Uterus (tissue), 4 donors: ENCODE measurements around the gene PTPA. TPM values are rescaled to one million over a fixed set of nuclear protein-coding genes. Genes with fewer than 3 reads are reported as not detected.
"Not testable (repeated sequence)": the region's sequence is repeated elsewhere in the genome, so short reads cannot be mapped to it uniquely, and the experiment has no call there.

Experiments
- DNase-seq, 2 donors: peaks; one replicate each; pipeline ENCODE4 v3.0.0-alpha.2; 2019 to 2020
- H3K27ac ChIP-seq, 2 donors: fragments of 200-600 bp; sonication (generic); 1 replicate in 1 of 2; 2 replicates in 1 of 2; pipeline ENCODE4 v1.5.1; 2016 to 2018
- H3K27me3 ChIP-seq, 2 donors: fragments of 200-600 bp; sonication (generic); one replicate each; pipeline ENCODE4 v1.5.1; 2018 to 2019; ENCODE audit warnings: control low read depth in 1 of 2
- H3K36me3 ChIP-seq, 2 donors: fragments of 200-600 bp; sonication (generic); one replicate each; pipeline ENCODE4 v1.5.1; 2019; ENCODE audit warnings: control low read depth in 1 of 2
- H3K4me1 ChIP-seq, 2 donors: fragments of 200-600 bp; sonication (generic); one replicate each; pipeline ENCODE4 v1.5.1; 2018 to 2019; ENCODE audit warnings: control low read depth in 1 of 2
- H3K4me3 ChIP-seq, 2 donors: fragments of 200-600 bp; sonication (generic); 1 replicate in 1 of 2; 2 replicates in 1 of 2; pipeline ENCODE4 v1.5.1; 2018 to 2019; ENCODE audit warnings: mild to moderate bottlenecking in 1 of 2
- H3K9me3 ChIP-seq, 2 donors: fragments of 200-600 bp; sonication (generic); one replicate each; pipeline ENCODE4 v1.5.1; 2019; ENCODE audit warnings: control low read depth in 1 of 2
- CTCF ChIP-seq, 4 experiments: fragments of 200-600 bp in 2 of 4; fragments of 450-650 bp in 2 of 4; sonication (generic) in 2 of 4; IDR thresholded peaks; one replicate each; pipeline ENCODE4 v1.5.1; 2016 to 2019; ENCODE audit warnings: antibody characterized with exemption in 4 of 4, mild to moderate bottlenecking in 2 of 4, moderate library complexity in 1 of 4
- POLR2A ChIP-seq, 2 donors: fragments of 450-650 bp; IDR thresholded peaks; one replicate each; pipeline ENCODE4 v1.6.1; 2016; ENCODE audit warnings: antibody characterized with exemption in 2 of 2, mild to moderate bottlenecking in 1 of 2, moderate library complexity in 1 of 2
- intact Hi-C: fragments of 100-400 bp; cut with DNase I; formaldehyde crosslinking; loops from one replicate; pipeline ENCODE4 v1.15.1; 2023; ENCODE audit warnings: low total_unique reads
- total RNA-seq, 4 donors: library from RNA; depleted of rRNA in 3 of 4; stranded (reverse); fragments of >200 nt in 3 of 4; gene quantifications; one replicate each; pipeline versions ENCODE4 v1.1.0 to v1.2.4, GENCODE V29; 2014 to 2023
- donor health status: DM: yes; HTN: yes; CAD: no.

The PTPA gene
- total RNA-seq, 4 donors from 2014 or later, result 28.9 to 107 (median 62.1) TPM

GRCh38 chr9:129161534-129161837 lies 50.3 kb downstream of the PTPA start:
- H3K27ac ChIP-seq, result no peak overlapping the region
- DNase-seq, result no peak
- intact Hi-C loops, result no loop called here
- H3K4me3 ChIP-seq, result no peak overlapping the region
- H3K4me1 ChIP-seq, result peaks cover 0 to under 1% of the 10 kb centered on the region in 2 donors
- TF ChIP-seq CTCF (IDR thresholded peaks at IDR 0.05) (no peak), POLR2A (IDR thresholded peaks at IDR 0.05) (no peak)
- no peaks in the 10 kb centered on the region for H3K27me3 ChIP-seq
- no peaks in the 10 kb centered on the region for H3K36me3 ChIP-seq
- H3K9me3 ChIP-seq, result no peaks in the 10 kb centered on the region

DNA sequence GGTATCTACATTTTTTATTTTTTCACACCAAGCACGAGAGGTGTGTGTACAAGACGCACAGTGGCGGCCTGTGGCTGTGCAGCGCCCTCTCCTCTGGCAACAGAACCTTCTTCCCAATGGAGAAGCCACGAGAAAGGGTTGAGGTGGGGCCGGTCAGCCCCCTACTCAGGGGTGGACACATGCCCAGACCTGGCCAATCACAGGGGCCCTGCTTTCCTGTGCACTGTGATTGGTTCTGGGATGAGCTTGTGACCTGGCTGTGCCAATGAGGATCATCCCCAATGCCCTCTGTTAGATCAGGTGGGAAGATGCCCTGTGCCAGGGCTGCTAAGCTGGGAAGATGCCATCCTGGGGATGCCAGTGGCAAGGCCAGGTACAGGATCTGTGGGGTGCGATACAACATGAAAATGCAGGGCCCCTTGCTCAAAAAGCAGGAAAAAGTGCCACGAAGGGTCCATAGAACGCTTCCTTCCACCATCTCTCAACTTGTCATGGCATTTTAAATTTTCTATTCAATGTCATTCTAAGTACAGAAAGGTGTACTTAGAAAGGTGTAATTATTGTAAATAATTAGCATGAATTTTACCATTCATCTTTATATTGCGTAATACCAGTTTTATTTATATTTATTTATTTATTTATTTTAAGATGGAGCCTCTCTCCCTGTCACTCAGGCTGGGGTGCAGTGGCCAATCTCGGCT lies 51.4 kb downstream of the PTPA start:
- intact Hi-C loops, result no loop called here
- Histone ChIP-seq H3K27ac (no peak overlapping the region), H3K4me3 (no peak overlapping the region), H3K36me3 (no peaks in the 10 kb centered on the region), H3K9me3 (no peaks in the 10 kb centered on the region), H3K27me3 (no peaks in the 10 kb centered on the region), H3K4me1 (peaks cover 0 to 6% of the 10 kb centered on the region in 2 donors)
- no peak for TF ChIP-seq POLR2A (IDR thresholded peaks at IDR 0.05)
- TF ChIP-seq CTCF (IDR thresholded peaks at IDR 0.05), result no peak
- no peak for DNase-seq

DNA sequence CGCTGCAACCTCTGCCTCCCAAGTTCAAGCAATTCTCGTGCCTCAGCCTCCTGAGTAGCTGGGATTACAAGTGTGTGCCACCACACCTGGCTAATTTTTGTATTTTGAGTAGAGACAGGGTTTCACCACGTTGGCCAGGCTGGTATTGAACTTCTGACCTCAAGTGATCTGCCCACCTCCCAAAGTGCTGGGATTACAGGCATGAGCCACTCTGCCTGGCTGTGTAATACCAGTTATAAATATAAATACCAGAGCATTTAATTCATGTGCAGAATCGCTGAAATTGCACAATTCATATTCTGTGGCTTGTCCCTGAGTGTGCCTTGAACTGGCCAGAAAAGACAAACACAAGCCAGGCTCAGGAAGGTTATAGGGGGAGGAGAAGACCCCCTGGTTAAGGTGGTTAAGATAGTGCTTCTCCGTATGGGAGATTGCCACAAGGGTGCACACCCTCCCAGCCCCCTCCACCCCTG lies 52.0 kb downstream of the PTPA start:
- H3K4me1 ChIP-seq, result peaks cover 0 to 10% of the 10 kb centered on the region in 2 donors
- intact Hi-C loops, H3K4me3 ChIP-seq, DNase-seq, H3K36me3 ChIP-seq, H3K9me3 ChIP-seq, H3K27me3 ChIP-seq: not testable (repeated sequence)
- H3K27ac ChIP-seq, result peak overlapping the region; percentile 62 to 80

GRCh38 chr9:129163753-129164152 lies 52.5 kb downstream of the PTPA start:
- Histone ChIP-seq H3K27me3 (no peaks in the 10 kb centered on the region), H3K4me3 (no peak overlapping the region), H3K36me3 (no peaks in the 10 kb centered on the region), H3K4me1 (peaks cover 0 to 10% of the 10 kb centered on the region in 2 donors), H3K9me3 (no peaks in the 10 kb centered on the region), H3K27ac (peak overlapping the region; percentile 62 to 80)
- intact Hi-C loops, result no loop called here
- DNase-seq, result no peak
- TF ChIP-seq POLR2A (IDR thresholded peaks at IDR 0.05), result no peak

- intact Hi-C loops, result no loop called here
- Histone ChIP-seq H3K9me3 (no peaks in the 10 kb centered on the region), H3K4me1 (peaks cover 0 to 10% of the 10 kb centered on the region in 2 donors), H3K36me3 (no peaks in the 10 kb centered on the region), H3K27ac (peak overlapping the region; percentile 62 to 80), H3K27me3 (no peaks in the 10 kb centered on the region), H3K4me3 (no peak overlapping the region)
- DNase-seq, result peak; percentile 73 to 76
- TF ChIP-seq CTCF (IDR thresholded peaks at IDR 0.05), result no peak
- no peak for TF ChIP-seq POLR2A (IDR thresholded peaks at IDR 0.05)
Observed at GRCh38 chr9:129164246-129164930, 53.2 kb downstream of the PTPA start.

GRCh38 chr9:129165198-129165597 lies 54.0 kb downstream of the PTPA start:
- no peaks in the 10 kb centered on the region for H3K27me3 ChIP-seq
- intact Hi-C loops, result no loop called here
- TF ChIP-seq CTCF (IDR thresholded peaks at IDR 0.05) (no peak), POLR2A (IDR thresholded peaks at IDR 0.05) (no peak)
- no peaks in the 10 kb centered on the region for H3K36me3 ChIP-seq
- no peak overlapping the region for H3K4me3 ChIP-seq
- H3K27ac ChIP-seq, result peak overlapping the region in 1 of 2 donors; percentile 80
- H3K9me3 ChIP-seq, result no peaks in the 10 kb centered on the region
- peaks cover 0 to 10% of the 10 kb centered on the region in 2 donors for H3K4me1 ChIP-seq
- DNase-seq, result no peak
